ENCODE results near the gene SCRN3. TPM values are rescaled to one million over a fixed set of nuclear protein-coding genes. Genes with fewer than 3 reads are reported as not detected.

The SCRN3 gene
- total and polyA plus RNA-seq, 4 donors, result 11.0 to 34.0 (median 18.6) TPM

- 79 to 80% methylated on average over 2 of the region's 2 CpGs for WGBS, 2 donors
- Histone ChIP-seq H3K9ac (ENCODE audit: insufficient read depth in 1 of 2, low read length in 2 of 2) (no peak overlapping the region), H3K36me3 (ENCODE audit: control insufficient read depth in 4 of 4, insufficient read depth in 4 of 4, low read length in 4 of 4) (peaks cover 0 to 6% (median 1%) of the 10 kb centered on the region in 4 donors), H3K27me3 (ENCODE audit: control insufficient read depth in 3 of 3, insufficient read depth in 3 of 3, low read length in 2 of 3) (no peaks in the 10 kb centered on the region), H3K4me1 (ENCODE audit: control insufficient read depth in 5 of 5, insufficient read depth in 5 of 5, low read length in 5 of 5) (no peaks in the 10 kb centered on the region), H3K27ac (ENCODE audit: low read depth in 1 of 2, low read length in 1 of 2) (no peak overlapping the region), H3K4me3 (no peak overlapping the region), H3K9me3 (ENCODE audit: control insufficient read depth in 4 of 4, insufficient read depth in 3 of 4, low read length in 3 of 4) (no peaks in the 10 kb centered on the region)
- no peak for TF ChIP-seq CTCF (IDR thresholded peaks at IDR 0.05; ENCODE audit: control extremely low read depth, extremely low read depth)
- ATAC-seq (ENCODE audit: insufficient read depth, low FRiP score) (no peak), DNase-seq (no peak)
Measured at GRCh38 chr2:174454566-174454965, 59.0 kb downstream of the SCRN3 start.

GRCh38 chr2:174461221-174461620 is 65.7 kb downstream of the SCRN3 start:
- no peak overlapping the region for H3K27ac ChIP-seq (ENCODE audit: low read depth in 1 of 2, low read length in 1 of 2)
- TF ChIP-seq CTCF (IDR thresholded peaks at IDR 0.05; ENCODE audit: control extremely low read depth, extremely low read depth), result no peak
- H3K9ac ChIP-seq (ENCODE audit: insufficient read depth in 1 of 2, low read length in 2 of 2), result no peak overlapping the region
- ATAC-seq (ENCODE audit: insufficient read depth, low FRiP score), result no peak
- H3K36me3 ChIP-seq (ENCODE audit: control insufficient read depth in 4 of 4, insufficient read depth in 4 of 4, low read length in 4 of 4), result peaks cover 0 to 3% (median 0%) of the 10 kb centered on the region in 4 donors
- no peak for DNase-seq
- H3K27me3 ChIP-seq (ENCODE audit: control insufficient read depth in 3 of 3, insufficient read depth in 3 of 3, low read length in 2 of 3), result no peaks in the 10 kb centered on the region
- 92 to 96% methylated on average over 1 of the region's 1 CpG for WGBS, 2 donors
- no peaks in the 10 kb centered on the region for H3K9me3 ChIP-seq (ENCODE audit: control insufficient read depth in 4 of 4, insufficient read depth in 3 of 4, low read length in 3 of 4)
- no peak overlapping the region for H3K4me3 ChIP-seq
- H3K4me1 ChIP-seq (ENCODE audit: control insufficient read depth in 5 of 5, insufficient read depth in 5 of 5, low read length in 5 of 5), result no peaks in the 10 kb centered on the region

GRCh38 chr2:174465327-174465726 is 69.8 kb downstream of the SCRN3 start:
- DNase-seq (peak in 2 of 3 donors; percentile 16 to 34), ATAC-seq (ENCODE audit: insufficient read depth, low FRiP score) (no peak)
- Histone ChIP-seq H3K27me3 (ENCODE audit: control insufficient read depth in 3 of 3, insufficient read depth in 3 of 3, low read length in 2 of 3) (no peaks in the 10 kb centered on the region), H3K9ac (ENCODE audit: insufficient read depth in 1 of 2, low read length in 2 of 2) (no peak overlapping the region), H3K9me3 (ENCODE audit: control insufficient read depth in 4 of 4, insufficient read depth in 3 of 4, low read length in 3 of 4) (no peaks in the 10 kb centered on the region), H3K27ac (ENCODE audit: low read depth in 1 of 2, low read length in 1 of 2) (no peak overlapping the region), H3K4me3 (no peak overlapping the region), H3K36me3 (ENCODE audit: control insufficient read depth in 4 of 4, insufficient read depth in 4 of 4, low read length in 4 of 4) (peaks cover 0 to 5% (median under 1%) of the 10 kb centered on the region in 4 donors), H3K4me1 (ENCODE audit: control insufficient read depth in 5 of 5, insufficient read depth in 5 of 5, low read length in 5 of 5) (no peaks in the 10 kb centered on the region)
- TF ChIP-seq CTCF (IDR thresholded peaks at IDR 0.05; ENCODE audit: control extremely low read depth, extremely low read depth), result no peak
- WGBS, 2 donors, result 82 to 91% methylated on average over 4 of the region's 4 CpGs

- H3K9me3 ChIP-seq (ENCODE audit: control insufficient read depth in 4 of 4, insufficient read depth in 3 of 4, low read length in 3 of 4), result no peaks in the 10 kb centered on the region
- no peak overlapping the region for H3K27ac ChIP-seq (ENCODE audit: low read depth in 1 of 2, low read length in 1 of 2)
- 89 to 92% methylated on average over 3 of the region's 3 CpGs for WGBS, 2 donors
- no peak for TF ChIP-seq CTCF (IDR thresholded peaks at IDR 0.05; ENCODE audit: control extremely low read depth, extremely low read depth)
- H3K36me3 ChIP-seq (ENCODE audit: control insufficient read depth in 4 of 4, insufficient read depth in 4 of 4, low read length in 4 of 4), result peaks cover 0 to 4% (median 0%) of the 10 kb centered on the region in 4 donors
- H3K4me1 ChIP-seq (ENCODE audit: control insufficient read depth in 5 of 5, insufficient read depth in 5 of 5, low read length in 5 of 5), result no peaks in the 10 kb centered on the region
- no peak for DNase-seq
- ATAC-seq (ENCODE audit: insufficient read depth, low FRiP score), result no peak
- H3K27me3 ChIP-seq (ENCODE audit: control insufficient read depth in 3 of 3, insufficient read depth in 3 of 3, low read length in 2 of 3), result no peaks in the 10 kb centered on the region
- no peak overlapping the region for H3K4me3 ChIP-seq
- H3K9ac ChIP-seq (ENCODE audit: insufficient read depth in 1 of 2, low read length in 2 of 2), result no peak overlapping the region
Measured at GRCh38 chr2:174473796-174474195, 78.3 kb downstream of the SCRN3 start.
